Panc1 (cell line): ENCODE measurements around the gene SPC25.
"Not testable (repeated sequence)": the region's sequence is repeated elsewhere in the genome, so short reads cannot be mapped to it uniquely, and the experiment has no call there.

ENCODE experiments used
- POLR2AphosphoS5 ChIP-seq: IDR thresholded peaks from 2 replicates; pipeline ENCODE4 v1.6.1; 2012; ENCODE audit warnings: mild to moderate bottlenecking, low read depth, low read length, moderate library complexity
- REST ChIP-seq, 2 experiments: IDR thresholded peaks; 2 replicates each; pipeline ENCODE4 v1.6.1; 2011 to 2012; ENCODE audit warnings: low read depth in 2 of 2, control low read depth in 1 of 2, low read length in 1 of 2, mild to moderate bottlenecking in 1 of 2, moderate library complexity in 1 of 2; ENCODE audit not compliant: insufficient read depth in 1 of 2
- SIN3A ChIP-seq: IDR thresholded peaks from 2 replicates; pipeline ENCODE4 v1.6.1; 2012; ENCODE audit warnings: low read depth, mild to moderate bottlenecking, low read length, moderate library complexity, borderline replicate concordance; ENCODE audit not compliant: insufficient read depth
- TF ChIP-seq, protein P1 (sequence below): fragments of 450-650 bp; IDR thresholded peaks from 2 replicates; pipeline ENCODE4 v1.5.1; 2017; ENCODE audit warnings: mild to moderate bottlenecking

- TF ChIP-seq, protein P1, sequence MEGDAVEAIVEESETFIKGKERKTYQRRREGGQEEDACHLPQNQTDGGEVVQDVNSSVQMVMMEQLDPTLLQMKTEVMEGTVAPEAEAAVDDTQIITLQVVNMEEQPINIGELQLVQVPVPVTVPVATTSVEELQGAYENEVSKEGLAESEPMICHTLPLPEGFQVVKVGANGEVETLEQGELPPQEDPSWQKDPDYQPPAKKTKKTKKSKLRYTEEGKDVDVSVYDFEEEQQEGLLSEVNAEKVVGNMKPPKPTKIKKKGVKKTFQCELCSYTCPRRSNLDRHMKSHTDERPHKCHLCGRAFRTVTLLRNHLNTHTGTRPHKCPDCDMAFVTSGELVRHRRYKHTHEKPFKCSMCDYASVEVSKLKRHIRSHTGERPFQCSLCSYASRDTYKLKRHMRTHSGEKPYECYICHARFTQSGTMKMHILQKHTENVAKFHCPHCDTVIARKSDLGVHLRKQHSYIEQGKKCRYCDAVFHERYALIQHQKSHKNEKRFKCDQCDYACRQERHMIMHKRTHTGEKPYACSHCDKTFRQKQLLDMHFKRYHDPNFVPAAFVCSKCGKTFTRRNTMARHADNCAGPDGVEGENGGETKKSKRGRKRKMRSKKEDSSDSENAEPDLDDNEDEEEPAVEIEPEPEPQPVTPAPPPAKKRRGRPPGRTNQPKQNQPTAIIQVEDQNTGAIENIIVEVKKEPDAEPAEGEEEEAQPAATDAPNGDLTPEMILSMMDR, result not testable (repeated sequence)
- TF ChIP-seq SIN3A; POLR2AphosphoS5; REST (IDR thresholded peaks at IDR 0.05; ENCODE audit: insufficient read depth in 1 of 2, low read depth in 2 of 2, low read length in 1 of 2): not testable (repeated sequence)
These were observed 19.9 kb downstream of the SPC25 start for GRCh38 chr2:168870369-168870768.
